HepG2 (cell line): ENCODE results near the gene EPS8. TPM values are rescaled to one million over a fixed set of nuclear protein-coding genes. Genes with fewer than 3 reads are reported as not detected.

Experiments used
- ATF3 ChIP-seq: sonication (generic); formaldehyde crosslinking; IDR thresholded peaks from 2 replicates; pipeline ENCODE4 v1.4.0; 2020; ENCODE audit warnings: missing genetic modification reagents
- FOSL2 ChIP-seq: sonication (generic); formaldehyde crosslinking; IDR thresholded peaks from 2 replicates; pipeline ENCODE4 v1.4.0; 2020; ENCODE audit warnings: missing genetic modification reagents
- MTA1 ChIP-seq: sonication (generic); formaldehyde crosslinking; IDR thresholded peaks from 2 replicates; pipeline ENCODE4 v1.4.0; 2020; ENCODE audit warnings: missing genetic modification reagents, mild to moderate bottlenecking, borderline replicate concordance
- MTA3 ChIP-seq: sonication (generic); formaldehyde crosslinking; IDR thresholded peaks from 2 replicates; pipeline ENCODE4 v1.4.0; 2020; ENCODE audit warnings: missing genetic modification reagents
- NFE2L2 ChIP-seq: fragments of 150-350 bp; IDR thresholded peaks from 2 replicates; pipeline ENCODE4 v1.6.1; 2014; ENCODE audit warnings: low read length
- PAX8 ChIP-seq: sonication (generic); formaldehyde crosslinking; IDR thresholded peaks from 2 replicates; pipeline ENCODE4 v1.8.0; 2022; ENCODE audit warnings: mild to moderate bottlenecking, missing genetic modification reagents, borderline replicate concordance
- POLR2A ChIP-seq, 2 experiments: IDR thresholded peaks; 2 replicates each; pipeline ENCODE4 v1.6.1; 2011; ENCODE audit warnings: low read depth in 2 of 2, low read length in 2 of 2, mild to moderate bottlenecking in 1 of 2, moderate library complexity in 1 of 2; ENCODE audit not compliant: insufficient read depth in 1 of 2
- POLR2AphosphoS2 ChIP-seq: IDR thresholded peaks from 2 replicates; pipeline ENCODE4 v1.6.1; 2011; ENCODE audit warnings: low read depth, low read length, improper control_type of control experiment
- PRDM10 ChIP-seq: sonication (generic); formaldehyde crosslinking; IDR thresholded peaks from 2 replicates; pipeline ENCODE4 v1.4.0; 2020; ENCODE audit warnings: low read depth, missing genetic modification reagents
- RARA ChIP-seq: IDR thresholded peaks from 2 replicates; pipeline ENCODE4 v1.6.1; 2016; ENCODE audit warnings: missing genetic modification reagents, missing compliant biosample characterization
- REL ChIP-seq: sonication (generic); formaldehyde crosslinking; conservative IDR thresholded peaks from 2 replicates; pipeline ENCODE4 v1.8.0; 2022; ENCODE audit warnings: mild to moderate bottlenecking, missing genetic modification reagents, moderate library complexity
- RNF219 ChIP-seq: sonication (generic); formaldehyde crosslinking; IDR thresholded peaks from 2 replicates; pipeline ENCODE4 v1.5.0; 2020; ENCODE audit warnings: mild to moderate bottlenecking, missing genetic modification reagents
- SPEN ChIP-seq: sonication (generic); formaldehyde crosslinking; IDR thresholded peaks from 2 replicates; pipeline ENCODE4 v1.5.1; 2020; ENCODE audit warnings: low read depth, mild to moderate bottlenecking, missing genetic modification reagents
- ZMAT3 ChIP-seq: sonication (generic); formaldehyde crosslinking; conservative IDR thresholded peaks from 2 replicates; pipeline ENCODE4 v1.7.0; 2021; ENCODE audit warnings: missing genetic modification reagents
- ZNF205 ChIP-seq: IDR thresholded peaks from 2 replicates; pipeline ENCODE4 v1.6.1; 2018; ENCODE audit warnings: missing biosample characterization, missing genetic modification reagents
- ZNF260 ChIP-seq: sonication (generic); formaldehyde crosslinking; IDR thresholded peaks from 2 replicates; pipeline ENCODE4 v1.4.0; 2020; ENCODE audit warnings: missing genetic modification reagents, low read depth, mild to moderate bottlenecking, borderline replicate concordance
- ZNF552 ChIP-seq: sonication (generic); formaldehyde crosslinking; IDR thresholded peaks from 2 replicates; pipeline ENCODE4 v1.9.0; 2022; ENCODE audit warnings: missing genetic modification reagents, mild to moderate bottlenecking, borderline replicate concordance
- polyA plus RNA-seq, 8 experiments: library from polyadenylated mRNA; depleted of rRNA in 3 of 8; stranded (reverse) in 7 of 8; unstranded in 1 of 8; fragments of >200 nt; fragmentation: Illumina TruSeq in 4 of 8; extraction: Trizol in 4 of 8; gene quantifications; 2 replicates each; pipeline versions ENCODE4 v1.2.1 to v1.2.3, GENCODE V29; 2011 to 2016; ENCODE audit warnings: low read depth in 4 of 8, missing spikeins in 1 of 8, mixed read lengths in 1 of 8; ENCODE audit not compliant: insufficient read depth in 1 of 8
- total RNA-seq, 5 experiments: library from RNA; depleted of rRNA; stranded (reverse); fragments of >200 nt; fragmentation: Illumina TruSeq; extraction: Trizol; gene quantifications; 2 replicates each; pipeline ENCODE4 v1.2.3, GENCODE V29; 2016; ENCODE audit warnings: low read depth in 1 of 5

EPS8 gene
- total and polyA plus RNA-seq, 2 of the 13 experiments (the other 11 are each of a cell fraction or from before 2014, with no cell fraction given) = 37.1 to 43.4 TPM

DNA sequence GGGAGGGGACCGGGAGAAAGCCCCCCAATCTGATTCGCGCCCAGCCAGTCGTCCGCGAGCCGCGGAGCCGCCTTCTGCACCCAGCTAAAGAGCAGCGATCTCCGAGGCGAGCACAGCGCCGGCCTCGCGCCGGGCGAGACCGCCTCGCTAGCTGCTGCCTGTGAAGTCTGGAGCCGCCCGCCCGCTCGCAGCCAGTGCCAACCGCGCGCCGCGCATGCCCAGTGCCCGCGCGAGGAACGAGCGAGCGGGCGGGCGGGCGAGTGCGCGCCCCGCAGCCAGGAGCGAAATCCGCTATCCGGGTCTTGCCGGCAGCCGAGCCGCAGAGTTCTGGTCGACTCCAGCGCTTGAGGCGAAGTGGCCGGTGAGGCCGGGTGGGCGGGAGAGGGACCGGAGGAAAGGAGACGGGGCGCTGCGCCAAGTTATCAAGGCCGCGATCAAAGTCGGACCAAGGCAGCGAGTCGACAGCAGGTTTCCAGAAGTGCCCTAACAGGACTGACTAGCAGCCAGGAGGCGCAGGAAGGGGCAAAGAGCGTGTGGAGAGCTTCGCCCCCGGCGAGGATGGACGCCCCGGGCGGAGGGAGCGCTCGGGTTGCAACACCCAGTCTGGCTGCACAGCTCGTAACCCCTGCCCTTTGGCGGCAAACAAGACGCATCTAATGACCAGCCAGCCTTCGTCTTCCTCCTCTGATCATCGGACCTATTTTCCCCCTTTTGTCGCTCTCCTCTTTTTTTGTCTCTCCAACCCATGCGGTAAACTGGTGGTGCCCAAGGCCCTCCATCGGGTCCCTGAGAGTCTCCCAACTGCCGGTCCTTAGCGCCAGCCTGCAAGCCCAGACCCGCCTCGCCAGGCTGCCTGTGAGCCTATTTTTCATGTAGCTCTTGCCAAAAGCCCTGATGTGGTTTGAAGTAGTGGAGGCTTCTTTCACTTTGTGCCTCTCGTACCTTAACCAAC lies at the start of gene EPS8 (continued):
- TF ChIP-seq RNF219 (CRISPR knock-in tag) (no peak; the same call in 1 of the 2 replicates), ZNF260 (CRISPR knock-in tag) (no peak), NFE2L2 (no peak), PRDM10 (CRISPR knock-in tag) (peak; percentile 75; the same call in 1 of the 2 replicates), ZNF552 (no peak), PAX8 (CRISPR knock-in tag) (no peak; the same call in 1 of the 2 replicates), POLR2AphosphoS2 (no peak), RARA (peak; percentile 59), ZNF205 (CRISPR knock-in tag) (peak; percentile 86; the same call in 1 of the 2 replicates), REL (CRISPR knock-in tag) (peak; percentile 94), MTA3 (no peak), SPEN (CRISPR knock-in tag) (peak; percentile 80), ZMAT3 (peak; percentile 72), ATF3 (CRISPR knock-in tag) (peak; percentile 23; the same call in 1 of the 2 replicates), MTA1 (CRISPR knock-in tag) (peak; percentile 80; the same call in 1 of the 2 replicates), POLR2A (IDR thresholded peaks at IDR 0.05; ENCODE audit: insufficient read depth in 1 of 2, low read depth in 2 of 2, low read length in 2 of 2) (peak; percentile 81 to 93), FOSL2 (peak; percentile 55)
